T-helper 2 cell treated with Interferon-gamma antibody and Interleukin-4, amounts not matched to agents 5 μg/mL and 100 μg/mL, for 36 hours (primary cell): ENCODE measurements around the gene PVALB.
A peak's percentile ranks its signal among the peaks of the same experiment; 100 is the strongest.

Experiments
- DNase-seq: peaks from one replicate; pipeline ENCODE4 v3.0.0; 2021; ENCODE audit warnings: low spot score
- H3K27ac Mint-ChIP-seq: one replicate; pipeline ENCODE4 v1.8.0; 2021; ENCODE audit warnings: mild to moderate bottlenecking, mixed read lengths
- H3K27me3 Mint-ChIP-seq: one replicate; pipeline ENCODE4 v1.8.0; 2021; ENCODE audit warnings: low read depth, mixed read lengths
- H3K36me3 Mint-ChIP-seq: one replicate; pipeline ENCODE4 v1.8.0; 2021; ENCODE audit warnings: low read depth, mixed read lengths
- H3K4me1 Mint-ChIP-seq: one replicate; pipeline ENCODE4 v1.8.0; 2021; ENCODE audit warnings: low read depth, mixed read lengths
- H3K4me3 Mint-ChIP-seq: one replicate; pipeline ENCODE4 v1.8.0; 2022; ENCODE audit warnings: mild to moderate bottlenecking, moderate library complexity, mixed read lengths
- H3K9me3 Mint-ChIP-seq: one replicate; pipeline ENCODE4 v1.8.0; 2021; ENCODE audit warnings: mixed read lengths

Gene PVALB

DNA sequence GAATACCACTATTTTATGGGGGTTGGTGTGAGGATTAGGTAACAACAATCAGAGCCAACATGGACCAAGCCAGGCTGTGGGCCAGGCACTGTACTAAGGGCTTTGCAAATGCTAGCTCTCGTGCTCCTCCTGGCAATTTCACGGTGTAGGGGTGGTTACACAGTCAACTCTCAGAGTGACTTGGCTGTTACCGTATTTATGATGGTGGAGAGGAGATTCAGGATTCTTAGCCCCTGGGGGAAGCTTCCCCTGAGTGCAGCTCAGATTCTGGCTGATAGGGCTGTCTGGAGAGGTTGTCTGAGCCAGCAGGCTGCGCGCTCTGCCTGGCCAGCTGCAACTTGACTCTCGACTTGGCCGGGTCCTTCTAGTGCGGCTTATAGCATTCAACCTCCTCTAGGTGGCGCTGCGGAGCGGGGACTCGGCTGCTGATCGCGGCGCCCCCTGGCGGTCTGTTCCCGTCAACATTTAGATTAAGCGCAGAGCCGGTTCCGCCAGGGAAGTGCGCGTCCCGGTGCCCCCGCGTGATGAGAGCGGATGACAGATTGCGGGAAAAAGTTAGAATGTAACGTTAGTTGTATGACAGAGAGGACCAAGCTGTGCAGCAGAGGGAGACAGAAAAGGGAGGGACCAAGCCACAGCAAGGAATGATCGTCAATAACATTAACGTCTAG is 39.4 kb upstream of the PVALB start:
- Mint-ChIP-seq H3K9me3 (peaks cover 3% of the 10 kb centered on the region), H3K36me3 (peaks cover 6% of the 10 kb centered on the region), H3K4me3 (peak overlapping the region; percentile 45), H3K4me1 (peaks cover 40% of the 10 kb centered on the region), H3K27me3 (peaks cover under 1% of the 10 kb centered on the region), H3K27ac (no peak overlapping the region)
- peak; percentile 91 for DNase-seq

DNA sequence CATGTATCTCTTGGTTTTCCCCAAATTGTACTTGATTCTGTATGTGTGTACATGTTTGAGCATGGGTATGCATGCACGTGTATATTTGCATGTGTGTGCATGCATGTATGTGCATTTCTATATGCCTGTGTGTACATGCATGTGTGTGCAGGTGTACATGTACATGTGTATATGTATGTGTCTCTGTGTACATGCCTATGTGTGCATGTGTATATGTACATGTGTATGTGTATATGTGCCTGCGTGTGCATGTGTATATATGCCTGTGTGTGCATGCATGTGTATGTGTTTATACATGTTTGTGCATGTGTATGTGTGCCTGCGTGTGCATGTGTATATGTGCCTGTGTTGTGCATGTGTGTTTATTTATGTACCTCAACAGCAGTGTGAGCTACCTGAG is 38.6 kb upstream of the PVALB start:
- H3K4me3 Mint-ChIP-seq: no peak overlapping the region
- no peak overlapping the region for H3K27ac Mint-ChIP-seq
- H3K4me1 Mint-ChIP-seq: peaks cover 37% of the 10 kb centered on the region

DNA sequence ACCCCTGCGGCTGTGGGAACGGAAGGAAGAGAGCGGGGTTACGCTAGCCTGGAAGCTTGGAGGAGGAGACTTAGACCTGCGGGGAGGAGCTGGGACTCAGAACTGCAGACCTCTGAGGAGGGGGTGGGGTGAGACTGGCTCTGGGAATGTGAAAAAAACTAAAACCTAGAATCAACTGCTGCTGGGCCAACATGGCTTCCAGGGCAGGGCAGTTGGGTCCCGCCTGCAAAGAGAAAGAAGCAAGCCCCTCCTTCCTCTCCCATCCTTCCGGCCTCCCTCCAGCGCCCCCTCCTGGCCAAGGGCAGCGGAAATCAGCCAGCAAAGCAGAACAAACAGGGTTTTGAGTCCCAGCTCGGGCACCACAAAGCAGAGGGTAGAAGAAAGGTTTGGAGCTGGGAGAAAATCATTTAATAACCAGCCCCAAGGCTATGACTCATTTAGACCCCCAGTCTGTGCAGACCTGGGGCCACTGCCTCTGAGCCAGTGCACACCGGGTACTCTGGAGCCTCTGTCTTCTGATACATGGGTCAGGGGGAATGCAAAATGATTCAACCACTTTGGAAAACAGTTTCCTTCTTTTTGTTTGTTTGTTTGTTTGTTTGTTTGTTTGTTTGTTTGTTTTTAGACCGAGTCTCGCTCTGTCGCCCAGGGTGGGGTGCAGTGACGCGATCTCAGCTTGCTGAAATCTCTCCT is 36.7 kb upstream of the PVALB start:
- peak overlapping the region; percentile 68 for H3K27ac Mint-ChIP-seq
- H3K9me3 Mint-ChIP-seq: peaks cover 3% of the 10 kb centered on the region
- H3K36me3 Mint-ChIP-seq: peaks cover 1% of the 10 kb centered on the region

More for the DNA sequence above, 38.6 kb upstream of the PVALB start:
- Mint-ChIP-seq H3K27me3 (peaks cover 7% of the 10 kb centered on the region), H3K36me3 (peaks cover 7% of the 10 kb centered on the region), H3K9me3 (peaks cover 3% of the 10 kb centered on the region)
- DNase-seq: no peak

DNA sequence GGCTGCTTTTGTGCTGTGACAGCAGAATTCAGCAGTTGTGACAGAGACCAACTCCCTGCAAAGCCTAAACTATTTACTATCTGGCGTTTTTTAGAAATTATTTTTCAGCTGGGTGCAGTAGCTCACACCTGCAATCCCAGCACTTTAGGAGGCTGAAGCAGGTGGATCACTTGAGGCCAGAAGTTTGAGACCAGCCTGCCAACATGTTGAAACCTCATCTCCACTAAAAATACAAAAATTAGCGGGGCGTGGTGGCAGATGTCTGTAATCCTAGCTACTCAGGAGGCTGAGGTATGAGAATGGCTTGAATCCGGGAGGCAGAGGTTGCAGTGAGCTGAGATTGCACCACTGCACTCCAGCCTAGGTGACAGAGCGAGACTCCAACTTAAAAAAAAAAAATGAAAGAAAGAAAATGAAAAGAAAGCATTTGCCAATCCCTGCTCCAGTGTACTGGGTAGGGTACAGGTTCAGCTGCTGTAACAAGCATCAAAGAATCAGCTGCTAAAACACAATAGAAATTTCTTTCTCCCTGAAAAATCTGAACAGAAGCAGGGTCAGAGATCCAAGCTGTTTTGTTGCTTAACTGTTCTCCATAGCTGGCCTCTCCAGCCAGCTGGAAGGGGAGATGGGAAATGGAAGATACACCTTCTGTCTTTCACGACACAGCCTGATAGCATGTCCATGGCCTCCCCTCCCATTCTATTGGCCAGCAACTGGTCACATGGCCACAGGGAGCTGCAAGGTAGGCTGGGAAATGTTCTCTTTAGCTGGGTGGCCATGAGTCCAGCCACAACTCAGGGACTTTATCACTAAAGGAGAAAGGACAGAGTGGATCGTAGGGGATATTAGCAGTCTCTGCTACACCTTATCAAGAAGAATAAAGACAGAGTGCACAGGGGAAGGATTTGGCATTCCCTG is 35.5 kb upstream of the PVALB start:
- peaks cover 1% of the 10 kb centered on the region for H3K36me3 Mint-ChIP-seq
- H3K27ac Mint-ChIP-seq: no peak overlapping the region
- peaks cover 13% of the 10 kb centered on the region for H3K27me3 Mint-ChIP-seq
- peaks cover 21% of the 10 kb centered on the region for H3K4me1 Mint-ChIP-seq
- no peak for DNase-seq
- peaks cover 3% of the 10 kb centered on the region for H3K9me3 Mint-ChIP-seq
- no peak overlapping the region for H3K4me3 Mint-ChIP-seq

More for the DNA sequence above, 36.7 kb upstream of the PVALB start:
- Mint-ChIP-seq H3K4me1 (peaks cover 21% of the 10 kb centered on the region), H3K27me3 (peaks cover 13% of the 10 kb centered on the region), H3K4me3 (peak overlapping the region; percentile 44)
- DNase-seq: peak; percentile 76

DNA sequence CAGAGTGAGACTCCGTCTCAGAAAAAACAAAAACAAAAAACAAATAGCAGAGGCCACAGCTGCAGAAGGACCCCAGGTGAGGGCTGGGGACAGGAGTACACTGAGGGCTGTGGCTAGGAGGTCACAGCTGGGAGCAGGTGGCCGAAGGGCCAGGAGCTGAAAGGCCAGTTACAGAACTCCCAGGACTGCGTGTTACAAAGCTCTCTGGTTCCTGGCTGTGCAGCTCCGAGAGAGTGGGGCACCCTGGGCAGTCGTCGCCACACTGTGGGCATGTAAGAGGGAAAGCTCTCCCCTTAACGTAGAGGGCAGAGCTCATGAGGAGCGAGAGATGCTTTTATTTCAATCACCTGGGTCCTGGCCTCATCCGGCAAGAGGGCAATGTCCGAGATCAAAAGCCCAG is 33.8 kb upstream of the PVALB start:
- H3K4me3 Mint-ChIP-seq: no peak overlapping the region
- H3K27me3 Mint-ChIP-seq: peaks cover 18% of the 10 kb centered on the region
- no peak overlapping the region for H3K27ac Mint-ChIP-seq
- peaks cover 3% of the 10 kb centered on the region for H3K9me3 Mint-ChIP-seq
- H3K36me3 Mint-ChIP-seq: peaks cover 1% of the 10 kb centered on the region
- no peak for DNase-seq
- H3K4me1 Mint-ChIP-seq: peaks cover 12% of the 10 kb centered on the region

DNA sequence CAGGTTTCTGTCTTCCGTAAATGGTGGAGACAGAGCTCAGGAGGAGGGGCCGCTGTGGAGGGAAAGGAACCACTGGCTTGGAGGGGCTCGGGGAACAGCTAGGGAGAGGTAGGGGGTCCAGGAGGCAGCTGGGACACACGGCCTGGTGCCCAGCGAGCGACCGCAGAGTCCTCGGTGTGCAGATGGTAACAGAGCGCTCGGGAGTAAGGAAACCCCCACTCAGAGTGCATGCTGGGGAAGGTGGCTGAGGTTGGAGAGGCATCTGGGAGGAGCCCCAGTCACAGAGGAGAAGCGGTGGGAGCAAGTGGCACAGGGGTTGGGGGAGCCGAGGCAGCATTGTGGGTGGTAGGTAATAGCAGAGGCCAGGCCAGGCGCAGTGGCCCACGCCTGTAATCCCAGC is 33.2 kb upstream of the PVALB start:
- Mint-ChIP-seq H3K4me3 (no peak overlapping the region), H3K36me3 (peaks cover 1% of the 10 kb centered on the region), H3K9me3 (peaks cover 3% of the 10 kb centered on the region), H3K27ac (no peak overlapping the region), H3K4me1 (peaks cover 10% of the 10 kb centered on the region), H3K27me3 (peaks cover 18% of the 10 kb centered on the region)
- no peak for DNase-seq

DNA sequence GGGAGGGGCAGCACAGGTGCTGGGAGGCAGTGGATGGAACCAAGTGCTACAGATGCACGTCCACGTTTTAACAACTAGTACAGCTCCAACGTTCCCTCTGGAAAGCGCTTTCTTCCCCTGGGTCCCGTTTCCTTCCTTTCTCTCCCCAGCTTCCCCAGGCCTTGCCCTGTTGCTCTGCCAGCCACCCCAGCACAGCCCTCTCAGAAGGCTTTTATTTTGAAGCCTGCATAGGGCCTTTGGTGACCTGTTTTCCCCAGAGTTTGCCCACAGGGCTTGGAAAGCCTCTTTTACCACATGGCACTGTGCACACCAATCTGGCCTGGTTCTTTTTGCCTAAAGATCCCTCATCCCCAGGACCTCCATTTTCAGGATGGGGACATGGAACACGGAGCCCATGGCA is 30.1 kb upstream of the PVALB start:
- DNase-seq: no peak
- Mint-ChIP-seq H3K27ac (no peak overlapping the region), H3K36me3 (peaks cover 1% of the 10 kb centered on the region), H3K9me3 (no peaks in the 10 kb centered on the region), H3K4me3 (no peak overlapping the region), H3K27me3 (peaks cover 41% of the 10 kb centered on the region), H3K4me1 (peaks cover 2% of the 10 kb centered on the region)

DNA sequence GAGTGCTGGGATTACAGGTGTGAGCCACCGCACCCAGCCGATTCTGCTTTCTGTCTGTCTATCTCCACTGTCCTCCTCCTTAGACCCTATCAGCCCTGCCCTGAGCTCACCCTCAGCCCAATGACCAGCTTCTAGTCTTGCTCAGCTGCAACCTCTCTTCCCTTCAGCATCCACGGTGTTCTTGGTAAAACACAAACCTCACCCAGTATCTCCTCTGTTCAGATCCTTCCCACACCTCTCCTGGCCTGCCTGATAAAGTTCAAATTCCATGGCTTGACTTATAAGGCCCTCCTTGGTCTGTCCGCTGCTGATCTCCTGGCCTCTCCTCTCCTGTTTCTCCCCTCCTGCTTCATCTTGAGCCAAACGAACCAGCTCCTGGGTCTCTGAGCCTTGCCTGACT is 29.4 kb upstream of the PVALB start:
- Mint-ChIP-seq H3K4me3 (no peak overlapping the region), H3K36me3 (peaks cover 1% of the 10 kb centered on the region), H3K27me3 (peaks cover 41% of the 10 kb centered on the region), H3K9me3 (no peaks in the 10 kb centered on the region), H3K4me1 (peaks cover 2% of the 10 kb centered on the region), H3K27ac (no peak overlapping the region)
- no peak for DNase-seq

DNA sequence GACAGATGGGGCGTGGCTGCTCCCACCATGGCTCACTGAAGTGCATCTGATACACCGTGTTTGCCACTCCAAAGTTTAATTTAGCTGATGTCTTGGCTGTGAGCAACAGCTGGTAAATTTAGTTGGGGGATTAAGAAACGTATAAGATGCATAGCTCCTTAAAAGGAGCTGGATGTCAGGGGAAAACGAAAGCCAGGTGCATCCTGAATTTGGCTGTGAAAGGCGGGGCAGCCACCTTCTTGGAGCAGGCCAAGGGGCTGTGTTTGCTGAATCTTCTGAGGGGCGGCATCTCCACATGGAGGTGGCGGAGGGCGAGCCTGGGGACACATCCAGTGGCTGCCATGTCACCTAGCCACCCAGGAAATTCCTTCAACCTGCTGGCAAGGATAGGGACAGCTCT is 23.3 kb upstream of the PVALB start:
- Mint-ChIP-seq H3K9me3 (peaks cover 7% of the 10 kb centered on the region), H3K27me3 (peaks cover 33% of the 10 kb centered on the region), H3K4me1 (no peaks in the 10 kb centered on the region), H3K36me3 (no peaks in the 10 kb centered on the region), H3K4me3 (no peak overlapping the region), H3K27ac (no peak overlapping the region)
- no peak for DNase-seq

DNA sequence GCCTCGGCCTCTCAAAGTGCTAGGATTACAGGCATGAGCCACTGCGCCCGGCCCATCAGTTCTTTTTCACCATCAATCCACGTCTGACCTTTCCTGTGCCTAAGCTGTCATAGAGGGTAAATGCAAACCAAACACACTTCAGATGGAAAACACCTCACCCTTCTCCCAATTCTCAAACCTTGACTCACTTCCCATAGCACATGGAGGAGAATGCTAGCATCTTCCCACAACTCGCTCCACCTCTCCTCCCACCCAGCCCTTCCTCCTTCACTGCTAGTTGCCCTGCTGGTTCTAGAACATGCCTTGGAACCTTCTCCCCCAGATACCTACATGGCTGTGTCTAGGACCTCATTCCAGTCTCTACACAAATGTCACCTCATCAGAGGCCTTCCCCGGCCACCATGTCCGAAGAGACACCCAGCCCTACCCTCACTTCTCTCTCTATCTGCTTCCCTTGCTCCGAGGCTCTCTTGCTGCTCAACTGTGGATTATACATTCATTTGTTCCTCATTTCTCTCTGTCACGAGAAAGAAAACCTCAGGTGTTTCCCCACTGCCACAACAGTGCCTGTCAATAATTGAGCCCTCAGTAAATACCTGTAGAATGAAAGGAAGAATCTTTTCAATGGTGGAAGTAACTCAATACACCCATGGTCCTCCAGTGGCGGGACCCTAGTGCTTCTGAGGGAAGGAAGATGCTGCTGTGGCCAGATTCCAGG is 22.7 kb upstream of the PVALB start:
- H3K27me3 Mint-ChIP-seq: peaks cover 27% of the 10 kb centered on the region
- H3K27ac Mint-ChIP-seq: no peak overlapping the region
- no peak overlapping the region for H3K4me3 Mint-ChIP-seq
- no peak for DNase-seq
- no peaks in the 10 kb centered on the region for H3K36me3 Mint-ChIP-seq
- peaks cover 7% of the 10 kb centered on the region for H3K9me3 Mint-ChIP-seq
- H3K4me1 Mint-ChIP-seq: no peaks in the 10 kb centered on the region

DNA sequence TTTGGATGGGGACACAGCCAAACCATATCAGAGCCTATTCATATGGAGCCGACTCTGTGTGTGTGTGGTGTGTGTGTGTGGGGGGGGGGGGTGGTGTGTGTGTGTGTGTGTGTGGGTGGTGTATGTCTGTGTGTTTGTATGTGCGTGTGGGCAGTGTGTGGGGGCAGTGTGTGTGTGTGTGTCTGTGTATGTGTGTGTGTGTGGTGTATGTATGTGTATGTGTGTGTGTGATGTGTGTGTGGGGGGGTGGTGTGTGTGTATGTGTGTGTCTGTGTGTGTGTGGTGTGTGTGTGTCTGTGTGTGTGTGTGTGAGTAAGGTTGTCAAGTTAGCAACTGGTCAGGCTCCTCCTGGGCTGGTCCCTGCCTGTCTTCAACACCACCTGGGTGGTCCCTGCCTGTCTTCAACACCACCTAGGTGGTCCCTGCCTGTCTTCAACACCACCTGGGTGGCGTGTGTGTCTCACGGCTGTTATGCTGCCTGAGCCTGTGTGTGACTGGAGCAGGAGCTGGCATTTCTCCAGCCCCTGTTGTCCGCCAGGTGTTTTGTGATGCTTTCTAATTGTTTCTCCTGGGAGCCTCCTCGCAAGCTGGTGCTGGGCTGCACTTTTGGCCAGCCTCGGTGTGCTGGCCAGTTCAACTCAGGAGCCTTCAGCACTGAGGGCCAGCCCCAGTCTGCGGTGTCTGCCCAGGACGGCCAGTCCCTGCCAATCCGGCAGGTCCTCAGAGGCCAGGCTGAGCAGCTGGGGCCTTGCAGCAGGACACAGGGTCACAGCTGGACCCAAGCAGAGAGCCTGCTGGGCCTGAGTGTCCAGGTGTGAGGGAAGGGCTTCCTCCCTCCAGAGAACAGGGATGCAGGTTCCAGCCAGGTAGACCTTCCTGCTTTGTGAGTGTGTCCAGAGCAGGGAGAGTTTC is 21.5 kb upstream of the PVALB start:
- Mint-ChIP-seq H3K4me1 (no peaks in the 10 kb centered on the region), H3K4me3 (no peak overlapping the region), H3K27ac (no peak overlapping the region), H3K9me3 (peaks cover 7% of the 10 kb centered on the region), H3K36me3 (no peaks in the 10 kb centered on the region), H3K27me3 (peaks cover 22% of the 10 kb centered on the region)
- no peak for DNase-seq

DNA sequence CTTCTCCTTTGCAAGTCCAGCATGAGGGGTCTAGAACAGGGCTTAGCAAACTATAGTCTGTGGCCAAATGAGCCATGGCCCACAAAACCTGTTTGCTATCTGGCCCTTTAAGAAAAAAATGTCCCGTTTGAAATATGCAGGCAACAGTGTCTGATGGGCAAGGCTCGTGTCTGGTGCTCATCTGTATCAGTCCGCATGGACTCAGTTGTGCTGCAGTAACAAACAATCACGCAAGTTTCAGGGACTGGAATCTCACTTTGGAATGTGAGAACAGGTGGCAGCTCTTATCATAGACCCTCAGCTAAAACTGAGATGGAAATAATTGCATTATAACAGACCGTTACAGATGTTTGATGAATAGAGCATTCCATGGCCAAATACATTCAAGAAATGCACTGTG is 19.1 kb upstream of the PVALB start:
- Mint-ChIP-seq H3K4me1 (peaks cover 2% of the 10 kb centered on the region), H3K27me3 (peaks cover 29% of the 10 kb centered on the region), H3K36me3 (no peaks in the 10 kb centered on the region), H3K27ac (no peak overlapping the region), H3K4me3 (no peak overlapping the region), H3K9me3 (peaks cover 7% of the 10 kb centered on the region)
- no peak for DNase-seq

DNA sequence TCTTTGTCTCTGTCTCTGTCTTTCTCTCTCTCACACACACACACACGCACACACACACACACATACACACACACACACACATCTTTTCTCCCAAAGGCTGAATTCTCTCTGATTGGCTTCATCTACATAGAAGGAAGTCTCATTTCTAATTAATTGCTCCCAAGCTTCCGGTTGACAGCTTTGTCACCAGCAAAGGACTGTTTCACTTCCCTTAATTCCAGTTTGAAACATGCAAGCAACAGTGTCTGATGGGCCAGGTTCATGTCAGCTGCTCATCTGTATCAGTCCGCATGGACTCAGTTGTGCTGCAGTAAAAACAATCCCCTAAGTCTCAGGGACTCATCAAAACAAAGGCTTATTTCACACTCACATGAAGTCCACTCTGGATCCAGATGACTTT is 16.2 kb upstream of the PVALB start:
- DNase-seq: no peak
- Mint-ChIP-seq H3K27me3 (peaks cover 24% of the 10 kb centered on the region), H3K27ac (no peak overlapping the region)

More for the DNA sequence above, 16.2 kb upstream of the PVALB start:
- H3K4me3 Mint-ChIP-seq: no peak overlapping the region
- peaks cover 8% of the 10 kb centered on the region for H3K4me1 Mint-ChIP-seq
- peaks cover 7% of the 10 kb centered on the region for H3K9me3 Mint-ChIP-seq
- no peaks in the 10 kb centered on the region for H3K36me3 Mint-ChIP-seq
